T47D (cell line): ENCODE measurements around the gene IL19.

ENCODE experiments used
- DNase-seq, 2 experiments: peaks; one replicate each; pipeline versions ENCODE4 v3.0.0 to v3.0.0-alpha.2; 2011 to 2012; ENCODE audit warnings: low read depth in 1 of 2, low spot score in 1 of 2
- JUND ChIP-seq: IDR thresholded peaks from 2 replicates; pipeline ENCODE4 v1.6.1; 2012; ENCODE audit warnings: low read depth
- in situ Hi-C: cut with HindIII; loops from 2 replicates; pipeline ENCODE4 v1.10.0; 2016; ENCODE audit warnings: low sequenced_read_pairs, low pct_unique_long_range_greater_than_20kb

Gene IL19

GRCh38 chr1:206800411-206800810 is 29.8 kb downstream of the IL19 start:
- no peak for DNase-seq
- no peak for TF ChIP-seq JUND
- in situ Hi-C loops = no loop called here

GRCh38 chr1:206800891-206801290 is 30.3 kb downstream of the IL19 start:
- in situ Hi-C loops = no loop called here

GRCh38 chr1:206801467-206801866 is 30.9 kb downstream of the IL19 start:
- peak in 1 of 2 experiments; percentile 35 for DNase-seq
- in situ Hi-C loops = no loop called here

More at GRCh38 chr1:206800891-206801290, 30.3 kb downstream of the IL19 start:
- no peak for TF ChIP-seq JUND
- no peak for DNase-seq

GRCh38 chr1:206802401-206802800 is 31.8 kb downstream of the IL19 start:
- TF ChIP-seq JUND = no peak
- DNase-seq = no peak
- in situ Hi-C loops = no loop called here

More at GRCh38 chr1:206801467-206801866, 30.9 kb downstream of the IL19 start:
- TF ChIP-seq JUND = no peak

- no peak for TF ChIP-seq JUND
- in situ Hi-C loops = no loop called here
- DNase-seq = no peak
Observed at GRCh38 chr1:206803221-206803730, 32.7 kb downstream of the IL19 start.

- DNase-seq = no peak
- in situ Hi-C loops = no loop called here
- no peak for TF ChIP-seq JUND
Observed at GRCh38 chr1:206804156-206804737, 33.7 kb downstream of the IL19 start.

- DNase-seq = no peak
- TF ChIP-seq JUND = no peak
- in situ Hi-C loops = no loop called here
Observed at GRCh38 chr1:206805357-206805756, 34.8 kb downstream of the IL19 start.

GRCh38 chr1:206808615-206809014 is 38.0 kb downstream of the IL19 start:
- in situ Hi-C loops = no loop called here
- TF ChIP-seq JUND = no peak
- DNase-seq = peak; percentile 26 to 70

- no peak for TF ChIP-seq JUND
- in situ Hi-C loops = no loop called here
- peak; percentile 31 to 74 for DNase-seq
Observed at GRCh38 chr1:206809504-206810084, 39.0 kb downstream of the IL19 start.

GRCh38 chr1:206812471-206812870 is 41.9 kb downstream of the IL19 start:
- DNase-seq = no peak
- no peak for TF ChIP-seq JUND
- in situ Hi-C loops = no loop called here

GRCh38 chr1:206814716-206815341 is 44.3 kb downstream of the IL19 start:
- TF ChIP-seq JUND = no peak
- in situ Hi-C loops = no loop called here
- DNase-seq = no peak

GRCh38 chr1:206816390-206817287 is 46.1 kb downstream of the IL19 start:
- in situ Hi-C loops = no loop called here
- no peak for DNase-seq
- TF ChIP-seq JUND = no peak

- in situ Hi-C loops = no loop called here
- DNase-seq = no peak
- no peak for TF ChIP-seq JUND
Observed at GRCh38 chr1:206821493-206821892, 50.9 kb downstream of the IL19 start.
